WTC11 (cell line): Measurements from ENCODE around the gene ATG7.

ENCODE experiments used
- GABPB1 ChIP-seq: sonication (generic); formaldehyde crosslinking; IDR thresholded peaks from 2 replicates; pipeline ENCODE4 v1.8.1; 2023; ENCODE audit warnings: mild to moderate bottlenecking, missing genetic modification reagents
- SP1 ChIP-seq: sonication (generic); formaldehyde crosslinking; conservative IDR thresholded peaks from 2 replicates; pipeline ENCODE4 v1.8.1; 2022; ENCODE audit warnings: missing genetic modification reagents

- TF ChIP-seq SP1 (CRISPR knock-in tag) = no peak
- TF ChIP-seq GABPB1 (CRISPR knock-in tag) = no peak
These were observed 283.9 kb downstream of the ATG7 start for GRCh38 chr3:11555881-11556633.
